GM19035 (cell line): Measurements from ENCODE around the gene GCDH.
"Not testable (repeated sequence)": the region's sequence is repeated elsewhere in the genome, so short reads cannot be mapped to it uniquely, and the experiment has no call there.

Source experiments
- ATAC-seq: cut with Tn5 transposase; IDR thresholded peaks from one replicate; pipeline ENCODE4 v1.9.1; 2021; ENCODE audit not compliant: unreplicated experiment

The GCDH gene

GRCh38 chr19:12872255-12872654 lies 18.7 kb upstream of the GCDH start:
- ATAC-seq = no peak

DNA sequence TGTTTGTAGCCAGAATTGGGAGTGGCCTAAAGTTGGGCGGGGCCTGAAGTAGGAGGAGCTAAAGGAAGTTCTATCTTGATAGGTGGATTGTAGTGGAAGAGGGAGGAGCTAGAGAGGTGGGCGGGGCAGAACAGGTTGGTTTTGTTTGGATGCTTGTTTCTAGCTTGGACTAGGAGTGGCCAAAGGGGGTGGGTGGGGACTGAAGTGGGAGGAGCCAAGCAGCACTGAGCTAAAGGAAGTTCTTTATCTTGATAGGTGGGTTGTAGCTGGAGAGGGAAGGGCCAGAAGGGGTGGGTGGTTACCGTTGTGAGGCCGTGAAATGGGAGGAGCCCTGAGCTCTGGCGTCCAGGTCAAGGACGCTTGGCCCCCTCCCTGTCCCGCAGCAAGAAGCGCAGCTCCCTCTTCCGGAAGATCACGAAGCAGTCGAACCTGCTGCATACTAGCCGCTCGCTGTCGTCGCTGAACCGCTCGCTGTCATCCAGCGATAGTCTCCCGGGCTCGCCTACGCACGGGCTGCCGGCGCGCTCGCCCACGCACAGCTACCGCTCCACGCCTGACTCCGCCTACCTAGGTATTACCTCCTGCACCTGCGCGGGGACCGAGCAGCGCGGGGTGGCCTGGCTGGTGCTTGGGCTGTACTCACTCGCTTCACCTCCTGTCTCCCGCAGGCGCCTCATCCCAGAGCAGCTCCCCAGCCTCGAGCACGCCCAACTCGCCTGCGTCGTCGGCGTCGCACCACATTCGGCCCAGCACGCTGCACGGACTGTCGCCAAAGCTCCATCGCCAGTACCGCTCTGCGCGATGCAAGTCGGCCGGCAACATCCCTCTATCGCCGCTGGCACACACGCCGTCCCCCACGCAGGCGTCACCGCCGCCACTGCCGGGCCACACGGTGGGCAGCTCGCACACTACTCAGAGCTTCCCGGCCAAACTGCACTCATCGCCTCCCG lies 17.7 kb upstream of the GCDH start:
- no peak for ATAC-seq

DNA sequence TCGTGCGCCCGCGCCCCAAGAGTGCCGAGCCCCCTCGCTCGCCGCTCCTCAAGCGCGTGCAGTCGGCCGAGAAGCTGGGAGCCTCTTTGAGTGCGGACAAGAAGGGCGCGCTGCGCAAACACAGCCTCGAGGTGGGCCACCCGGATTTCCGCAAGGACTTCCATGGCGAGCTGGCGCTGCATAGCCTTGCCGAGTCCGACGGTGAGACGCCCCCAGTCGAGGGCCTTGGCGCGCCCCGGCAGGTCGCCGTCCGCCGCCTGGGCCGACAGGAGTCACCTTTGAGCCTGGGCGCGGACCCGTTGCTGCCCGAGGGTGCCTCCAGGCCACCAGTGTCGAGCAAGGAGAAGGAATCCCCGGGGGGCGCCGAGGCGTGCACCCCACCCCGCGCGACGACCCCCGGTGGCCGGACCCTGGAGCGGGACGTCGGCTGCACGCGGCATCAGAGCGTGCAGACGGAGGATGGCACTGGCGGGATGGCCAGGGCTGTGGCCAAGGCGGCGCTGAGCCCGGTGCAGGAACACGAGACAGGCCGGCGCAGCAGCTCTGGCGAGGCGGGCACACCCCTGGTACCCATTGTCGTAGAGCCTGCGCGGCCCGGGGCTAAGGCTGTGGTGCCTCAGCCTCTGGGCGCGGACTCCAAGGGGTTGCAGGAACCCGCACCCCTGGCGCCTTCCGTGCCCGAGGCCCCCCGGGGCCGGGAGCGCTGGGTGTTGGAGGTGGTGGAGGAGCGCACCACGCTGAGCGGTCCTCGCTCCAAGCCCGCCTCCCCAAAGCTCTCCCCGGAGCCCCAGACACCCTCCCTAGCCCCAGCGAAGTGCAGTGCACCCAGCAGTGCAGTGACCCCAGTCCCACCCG lies 16.8 kb upstream of the GCDH start:
- no peak for ATAC-seq

GRCh38 chr19:12875086-12875485 lies 15.9 kb upstream of the GCDH start:
- ATAC-seq = no peak

- ATAC-seq = peak; percentile 27
These were observed 10.3 kb upstream of the GCDH start for GRCh38 chr19:12880551-12881171.

DNA sequence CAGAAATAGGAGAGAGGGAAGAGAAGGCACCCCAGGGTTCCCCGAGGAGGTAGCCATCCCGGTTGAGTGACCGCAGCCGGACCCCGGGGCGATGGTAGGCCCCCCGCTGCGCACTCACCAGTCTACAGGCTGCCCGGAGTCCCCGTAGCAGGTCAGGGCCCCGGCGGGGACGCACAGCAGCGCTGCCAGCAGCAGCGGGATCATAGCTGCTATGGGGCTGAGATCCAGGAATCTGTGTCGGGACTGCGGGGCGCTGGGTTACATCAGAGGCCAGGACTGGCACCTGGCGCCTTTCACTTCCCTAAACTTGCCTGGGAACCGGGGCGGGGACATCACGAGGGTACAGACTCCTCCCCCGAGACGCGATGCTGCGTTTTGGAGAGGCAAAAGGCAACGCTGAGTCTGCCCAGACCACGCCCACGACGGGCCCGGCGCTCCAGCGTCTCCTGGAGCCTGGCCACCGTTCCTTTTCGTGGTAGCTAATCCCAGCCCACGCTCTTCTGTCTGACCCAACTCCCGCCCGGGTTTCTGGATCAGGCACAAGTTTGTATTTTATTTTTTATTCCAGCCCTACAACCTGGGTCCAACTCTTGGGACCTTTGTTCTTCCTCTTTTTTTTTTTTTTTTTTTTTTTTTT lies 9.7 kb upstream of the GCDH start, which contains the start of gene DNASE2:
Gene DNASE2, minus strand, starts transcription at position 278 of the 637 bp plus-strand sequence. Its CDS starts 74 bp downstream, at position 204.
- ATAC-seq = peak; percentile 77

GRCh38 chr19:12882589-12882988 lies 8.4 kb upstream of the GCDH start:
- ATAC-seq = no peak

GRCh38 chr19:12884202-12884601 lies 6.8 kb upstream of the GCDH start:
- no peak for ATAC-seq

DNA sequence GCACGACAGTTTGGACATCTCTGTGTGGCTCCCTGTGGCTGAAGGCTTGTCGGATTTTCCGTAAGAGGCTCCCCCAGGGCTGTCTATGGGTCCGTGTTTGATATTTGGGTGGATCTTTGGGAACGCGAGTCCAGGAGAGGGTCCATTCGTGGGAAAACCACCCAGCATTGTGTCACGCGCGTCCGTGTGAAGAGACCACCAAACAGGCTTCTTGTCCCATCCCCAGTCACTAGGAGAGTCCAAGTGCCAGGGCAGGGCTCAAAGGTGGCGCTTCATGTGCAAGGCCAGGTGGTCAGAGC lies 6.4 kb upstream of the GCDH start:
- ATAC-seq = no peak

GRCh38 chr19:12884926-12885748 lies 5.8 kb upstream of the GCDH start:
- peak; percentile 44 for ATAC-seq

DNA sequence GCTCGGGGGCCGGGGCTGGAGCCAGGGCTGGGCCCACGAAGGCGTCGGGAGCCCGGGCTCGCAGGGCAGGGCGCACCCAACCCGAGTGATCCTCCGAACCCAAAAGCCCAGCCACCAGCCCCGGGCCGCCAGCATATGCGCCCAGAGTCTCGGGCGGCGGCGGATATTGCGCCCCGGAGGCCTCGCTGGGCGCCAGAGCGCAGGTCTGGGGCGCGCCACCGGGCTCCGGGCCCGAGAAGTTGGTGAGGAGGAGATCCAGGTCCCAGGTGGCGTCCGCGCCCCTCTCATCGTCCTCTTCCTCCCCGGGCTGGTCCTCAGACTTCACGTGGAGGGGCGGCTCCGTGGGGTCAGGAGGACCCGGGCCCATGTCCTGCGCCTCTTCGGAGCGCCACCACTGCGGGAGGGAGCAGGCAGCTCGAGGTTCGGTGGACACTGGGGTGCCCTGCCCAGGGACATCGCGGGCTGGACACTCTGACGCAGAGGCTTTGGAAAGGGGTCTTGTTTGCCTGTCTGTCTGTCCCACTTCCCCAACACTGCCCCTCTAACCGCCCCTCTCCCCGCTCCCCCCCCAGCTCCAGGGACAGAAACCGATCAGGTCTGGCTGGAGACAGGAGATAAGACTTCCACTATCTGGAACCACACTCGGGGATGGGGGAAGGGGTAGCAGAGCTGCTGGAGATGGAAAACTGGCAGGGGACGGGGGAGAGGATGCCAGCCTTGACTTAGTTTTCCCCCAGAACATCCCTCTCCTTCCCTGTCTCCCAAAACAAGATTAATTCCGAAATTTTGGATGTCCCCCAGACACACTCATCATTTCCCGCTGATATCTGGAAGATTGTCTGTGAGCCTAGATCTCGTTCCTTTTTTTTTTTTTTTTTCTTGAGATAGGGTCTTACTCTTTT lies 5.0 kb upstream of the GCDH start:
- no peak for ATAC-seq

DNA sequence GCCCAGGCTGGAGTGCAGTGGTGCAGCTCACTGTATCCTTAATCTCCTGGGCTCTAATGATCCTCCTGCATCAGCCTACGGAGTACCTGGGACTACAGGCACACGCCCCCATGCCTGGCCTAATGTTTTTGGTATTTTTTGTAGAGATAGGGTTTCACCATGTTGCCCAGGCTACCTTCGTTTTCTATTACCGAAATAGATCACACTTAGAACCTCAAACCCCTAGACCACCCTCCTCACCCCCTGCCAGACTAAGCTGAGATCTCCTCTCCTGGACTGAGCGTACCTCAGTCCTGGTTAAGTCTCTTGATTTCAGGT lies 4.3 kb upstream of the GCDH start:
- no peak for ATAC-seq

GRCh38 chr19:12886969-12887747 lies 3.8 kb upstream of the GCDH start, which contains the start of gene KLF1:
Gene KLF1, minus strand, starts transcription at chr19:12887201. Its CDS starts 61 bp downstream, at chr19:12887140.
- no peak for ATAC-seq

GRCh38 chr19:12888006-12888603 lies 2.9 kb upstream of the GCDH start:
- no peak for ATAC-seq

DNA sequence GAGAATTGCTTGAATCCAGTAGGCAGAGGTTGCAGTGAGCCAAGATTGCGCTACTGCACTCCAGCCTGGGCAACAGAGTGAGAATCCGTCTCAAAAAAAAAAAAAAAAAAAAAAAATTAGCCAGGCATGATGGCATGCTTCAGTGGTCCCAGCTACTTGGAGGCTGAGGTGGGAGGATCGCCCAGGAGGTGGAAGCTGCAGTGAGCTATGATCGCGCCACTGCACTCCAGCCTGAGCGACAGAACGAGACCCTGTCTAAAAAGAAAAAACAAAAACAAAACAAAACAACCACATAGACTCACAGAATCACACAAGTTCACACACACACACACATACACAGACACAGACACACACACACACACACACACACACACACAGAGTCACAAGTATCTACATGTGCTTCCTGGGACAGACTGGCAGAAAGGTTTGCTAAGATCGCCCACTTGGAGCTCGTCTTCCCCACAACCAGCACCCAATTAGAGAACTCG lies 617 bp upstream of the GCDH start:
- not testable (repeated sequence) for ATAC-seq

DNA sequence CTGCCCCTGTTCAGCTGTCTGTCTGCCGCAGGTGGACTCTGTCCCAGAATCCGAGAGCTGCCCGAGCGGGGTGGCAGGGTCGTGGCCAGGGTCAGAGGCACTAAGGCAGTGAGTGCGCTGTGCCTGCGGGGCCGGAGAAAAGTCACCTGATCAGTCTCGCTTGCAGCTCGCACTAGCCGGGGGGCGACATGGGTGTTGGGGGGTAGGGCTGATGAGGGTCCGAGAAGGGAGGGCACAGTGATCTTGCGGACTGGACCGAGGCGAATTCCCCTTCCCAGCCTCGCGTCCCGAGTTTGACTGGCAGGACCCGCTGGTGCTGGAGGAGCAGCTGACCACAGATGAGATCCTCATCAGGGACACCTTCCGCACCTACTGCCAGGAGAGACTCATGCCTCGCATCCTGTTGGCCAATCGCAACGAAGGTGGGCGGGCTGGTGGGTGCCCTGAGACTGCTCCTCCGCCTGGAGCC lies 627 bp downstream of the GCDH start:
- peak; percentile 2 for ATAC-seq

DNA sequence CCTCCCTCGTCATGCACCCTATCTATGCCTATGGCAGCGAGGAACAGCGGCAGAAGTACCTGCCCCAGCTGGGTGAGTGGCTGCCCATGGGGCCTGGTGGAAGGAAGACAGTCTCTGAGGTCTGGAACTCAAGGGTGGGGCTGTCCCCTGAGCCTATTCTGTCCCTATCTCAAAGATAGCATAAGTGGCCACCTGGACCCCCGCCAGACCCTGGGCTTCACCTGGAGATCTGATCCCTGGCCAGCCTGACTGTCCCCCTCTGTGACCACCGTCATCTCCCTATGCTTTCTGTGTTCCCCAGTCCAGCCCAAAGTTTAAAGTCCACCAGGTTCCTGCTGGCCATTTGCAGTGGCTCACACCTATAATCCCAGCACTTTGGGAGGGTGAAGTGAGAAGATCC lies 2.6 kb downstream of the GCDH start:
- ATAC-seq = no peak

- ATAC-seq = no peak
These were observed 5.5 kb downstream of the GCDH start for GRCh38 chr19:12896460-12896859.
